ENCODE data around the gene KRTAP4-3. TPM values are rescaled to one million over a fixed set of nuclear protein-coding genes. Genes with fewer than 3 reads are reported as not detected.

Gene KRTAP4-3
- total and polyA plus RNA-seq, 10 of the 15 experiments (the other 5 are each of a cell fraction or from before 2014, with no cell fraction given): not detected

DNA sequence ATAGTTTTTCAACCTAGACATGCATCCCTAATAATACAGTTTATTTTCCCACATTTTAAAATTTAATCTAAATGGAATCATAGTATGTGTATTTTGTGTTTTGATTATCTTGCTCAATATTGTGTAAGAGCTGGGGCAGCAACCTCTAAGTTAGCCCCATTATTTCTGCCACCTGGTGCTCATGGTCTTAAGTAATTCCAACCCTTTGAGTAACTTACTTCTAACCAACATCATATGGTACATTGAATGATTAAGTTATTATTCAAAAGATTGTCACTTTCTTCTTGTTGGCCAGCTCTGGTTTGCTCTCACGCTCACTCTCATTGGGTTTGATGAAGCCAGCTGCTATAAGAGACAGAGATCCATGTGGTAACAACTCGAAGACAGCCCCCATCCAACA is 3.9 kb upstream of the KRTAP4-3 start (continued):
- TF ChIP-seq, protein P1, sequence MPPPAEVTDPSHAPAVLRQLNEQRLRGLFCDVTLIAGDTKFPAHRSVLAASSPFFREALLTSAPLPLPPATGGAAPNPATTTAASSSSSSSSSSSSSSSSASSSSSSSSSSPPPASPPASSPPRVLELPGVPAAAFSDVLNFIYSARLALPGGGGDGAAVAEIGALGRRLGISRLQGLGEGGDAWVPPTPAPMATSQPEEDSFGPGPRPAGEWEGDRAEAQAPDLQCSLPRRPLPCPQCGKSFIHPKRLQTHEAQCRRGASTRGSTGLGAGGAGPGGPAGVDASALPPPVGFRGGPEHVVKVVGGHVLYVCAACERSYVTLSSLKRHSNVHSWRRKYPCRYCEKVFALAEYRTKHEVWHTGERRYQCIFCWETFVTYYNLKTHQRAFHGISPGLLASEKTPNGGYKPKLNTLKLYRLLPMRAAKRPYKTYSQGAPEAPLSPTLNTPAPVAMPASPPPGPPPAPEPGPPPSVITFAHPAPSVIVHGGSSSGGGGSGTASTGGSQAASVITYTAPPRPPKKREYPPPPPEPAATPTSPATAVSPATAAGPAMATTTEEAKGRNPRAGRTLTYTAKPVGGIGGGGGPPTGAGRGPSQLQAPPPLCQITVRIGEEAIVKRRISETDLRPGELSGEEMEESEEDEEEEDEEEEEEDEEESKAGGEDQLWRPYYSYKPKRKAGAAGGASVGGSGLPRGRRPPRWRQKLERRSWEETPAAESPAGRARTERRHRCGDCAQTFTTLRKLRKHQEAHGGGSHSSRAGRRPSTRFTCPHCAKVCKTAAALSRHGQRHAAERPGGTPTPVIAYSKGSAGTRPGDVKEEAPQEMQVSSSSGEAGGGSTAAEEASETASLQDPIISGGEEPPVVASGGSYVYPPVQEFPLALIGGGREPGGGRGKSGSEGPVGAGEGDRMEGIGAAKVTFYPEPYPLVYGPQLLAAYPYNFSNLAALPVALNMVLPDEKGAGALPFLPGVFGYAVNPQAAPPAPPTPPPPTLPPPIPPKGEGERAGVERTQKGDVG (CRISPR knock-in tag; IDR thresholded peaks at IDR 0.05): no peak
- no peak for TF ChIP-seq DPF2 (IDR thresholded peaks at IDR 0.05)
- TF ChIP-seq HDAC2 (IDR thresholded peaks at IDR 0.05): no peak
- no peak for TF ChIP-seq SUPT20H (IDR thresholded peaks at IDR 0.05; ENCODE audit: borderline replicate concordance, control insufficient read depth, low read depth, low read length)

DNA sequence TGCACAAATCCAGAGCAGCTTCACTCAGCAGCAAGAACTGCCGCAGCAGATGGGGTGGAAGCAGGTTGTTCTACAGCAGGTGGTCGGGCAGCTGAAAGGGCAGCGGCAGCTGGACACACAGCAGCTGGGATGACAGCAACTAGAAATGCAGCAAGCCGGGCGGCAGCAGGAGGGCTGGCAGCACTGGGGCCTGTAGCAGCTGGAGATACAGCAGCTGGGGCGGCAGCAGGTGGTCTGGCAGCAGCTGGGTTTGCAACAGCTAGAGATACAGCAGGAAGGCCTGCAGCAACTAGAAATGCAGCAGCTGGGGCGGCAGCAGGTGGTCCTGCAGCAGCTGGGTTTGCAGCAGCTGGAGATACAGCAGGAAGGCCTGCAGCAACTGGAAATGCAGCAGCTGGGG is 460 bp downstream of the KRTAP4-3 start:
- Histone ChIP-seq H3K36me3 (ENCODE audit: control insufficient read depth in 2 of 2, insufficient read depth in 2 of 2, low read length in 1 of 2) (no peaks in the 10 kb centered on the region), H3K9me3 (replicated peaks; ENCODE audit: control insufficient read depth, insufficient read depth, low read length) (no peaks in the 10 kb centered on the region), H3K27ac (ENCODE audit: control insufficient read depth, insufficient read depth) (no peak overlapping the region), H3K9ac (ENCODE audit: control insufficient read depth, insufficient read depth, low read length) (no peak overlapping the region), H4K20me1 (ENCODE audit: control insufficient read depth, insufficient read depth) (no peaks in the 10 kb centered on the region), H3K4me2 (ENCODE audit: control insufficient read depth, insufficient read depth) (no peak overlapping the region), H2AFZ (ENCODE audit: control insufficient read depth, low read depth, low read length) (no peak overlapping the region), H3K4me3 (no peak overlapping the region), H3K4me1 (ENCODE audit: control insufficient read depth, insufficient read depth, low read length) (no peaks in the 10 kb centered on the region), H3K27me3 (replicated peaks in 1 of 2; ENCODE audit: control insufficient read depth in 2 of 2, insufficient read depth in 2 of 2, low read length in 1 of 2) (no peaks in the 10 kb centered on the region; a peak in 1 of 4 replicates), H3K79me2 (ENCODE audit: control insufficient read depth, insufficient read depth, low read length) (no peaks in the 10 kb centered on the region)
- SMC1A ChIA-PET (ENCODE audit: uncharacterized antibody, unreplicated experiment): no interaction called here
- DNase-seq (ENCODE audit: low read depth, low spot score): no peak
- FAIRE-seq: no peak
- in situ Hi-C loops (cut with MboI): no loop called here
- intact Hi-C loops (cut with micrococcal nuclease; ENCODE audit: unreplicated experiment): no loop called here
- no TSS peak for BruUV-seq (replicated peaks)
- RAD21 ChIA-PET (ENCODE audit: unreplicated experiment): no interaction called here
- WGBS (ENCODE audit: insufficient coverage, insufficient replicate concordance, low lambda C conversion rate, missing lambda C conversion rate): 42% methylated on average over 7 of the region's 7 CpGs
- POLR2A ChIA-PET: no interaction called here
- CTCF ChIA-PET: no interaction called here
- ATAC-seq: no peak
- TF ChIP-seq KDM1A (IDR thresholded peaks at IDR 0.05; ENCODE audit: borderline replicate concordance): no peak
- no peak for TF ChIP-seq NFYA (IDR thresholded peaks at IDR 0.05; ENCODE audit: borderline replicate concordance, low read depth, low read length)
- TF ChIP-seq CBX3 (IDR thresholded peaks at IDR 0.05; ENCODE audit: borderline replicate concordance, low read depth): no peak
- no peak for TF ChIP-seq IRF4 (IDR thresholded peaks at IDR 0.05; ENCODE audit: low read depth, low read length)
- TF ChIP-seq, protein P2, sequence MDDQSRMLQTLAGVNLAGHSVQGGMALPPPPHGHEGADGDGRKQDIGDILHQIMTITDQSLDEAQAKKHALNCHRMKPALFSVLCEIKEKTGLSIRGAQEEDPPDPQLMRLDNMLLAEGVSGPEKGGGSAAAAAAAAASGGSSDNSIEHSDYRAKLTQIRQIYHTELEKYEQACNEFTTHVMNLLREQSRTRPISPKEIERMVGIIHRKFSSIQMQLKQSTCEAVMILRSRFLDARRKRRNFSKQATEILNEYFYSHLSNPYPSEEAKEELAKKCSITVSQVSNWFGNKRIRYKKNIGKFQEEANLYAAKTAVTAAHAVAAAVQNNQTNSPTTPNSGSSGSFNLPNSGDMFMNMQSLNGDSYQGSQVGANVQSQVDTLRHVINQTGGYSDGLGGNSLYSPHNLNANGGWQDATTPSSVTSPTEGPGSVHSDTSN (IDR thresholded peaks at IDR 0.05; ENCODE audit: insufficient replicate concordance, low read depth, low read length): no peak
- TF ChIP-seq RELA (IDR thresholded peaks at IDR 0.05; ENCODE audit: borderline replicate concordance, partially characterized antibody): no peak
- no peak for TF ChIP-seq MXI1 (IDR thresholded peaks at IDR 0.05; ENCODE audit: low read depth, low read length)
- TF ChIP-seq FOXM1 (IDR thresholded peaks at IDR 0.05; ENCODE audit: low read depth, low read length): no peak
- TF ChIP-seq RAD21 (IDR thresholded peaks at IDR 0.05; ENCODE audit: insufficient read depth, low read depth, low read length): no peak
- no peak for TF ChIP-seq RAD51 (IDR thresholded peaks at IDR 0.05)
- TF ChIP-seq ZSCAN29 (IDR thresholded peaks at IDR 0.05): no peak
- TF ChIP-seq SIX5 (IDR thresholded peaks at IDR 0.05; ENCODE audit: low read depth, low read length, severe bottlenecking): no peak
- no peak for TF ChIP-seq KLF5 (IDR thresholded peaks at IDR 0.05; ENCODE audit: partially characterized antibody)
- no peak for TF ChIP-seq ZNF274 (IDR thresholded peaks at IDR 0.05; ENCODE audit: insufficient read depth, insufficient read length)
- TF ChIP-seq, protein P3, sequence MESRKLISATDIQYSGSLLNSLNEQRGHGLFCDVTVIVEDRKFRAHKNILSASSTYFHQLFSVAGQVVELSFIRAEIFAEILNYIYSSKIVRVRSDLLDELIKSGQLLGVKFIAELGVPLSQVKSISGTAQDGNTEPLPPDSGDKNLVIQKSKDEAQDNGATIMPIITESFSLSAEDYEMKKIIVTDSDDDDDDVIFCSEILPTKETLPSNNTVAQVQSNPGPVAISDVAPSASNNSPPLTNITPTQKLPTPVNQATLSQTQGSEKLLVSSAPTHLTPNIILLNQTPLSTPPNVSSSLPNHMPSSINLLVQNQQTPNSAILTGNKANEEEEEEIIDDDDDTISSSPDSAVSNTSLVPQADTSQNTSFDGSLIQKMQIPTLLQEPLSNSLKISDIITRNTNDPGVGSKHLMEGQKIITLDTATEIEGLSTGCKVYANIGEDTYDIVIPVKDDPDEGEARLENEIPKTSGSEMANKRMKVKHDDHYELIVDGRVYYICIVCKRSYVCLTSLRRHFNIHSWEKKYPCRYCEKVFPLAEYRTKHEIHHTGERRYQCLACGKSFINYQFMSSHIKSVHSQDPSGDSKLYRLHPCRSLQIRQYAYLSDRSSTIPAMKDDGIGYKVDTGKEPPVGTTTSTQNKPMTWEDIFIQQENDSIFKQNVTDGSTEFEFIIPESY (IDR thresholded peaks at IDR 0.05): no peak
- no peak for TF ChIP-seq SUPT20H (IDR thresholded peaks at IDR 0.05; ENCODE audit: borderline replicate concordance, control insufficient read depth, low read depth, low read length)
